ENCODE measurements around the gene HTR2B.
"Not testable (repeated sequence)": the region's sequence is repeated elsewhere in the genome, so short reads cannot be mapped to it uniquely, and the experiment has no call there.

The HTR2B gene

DNA sequence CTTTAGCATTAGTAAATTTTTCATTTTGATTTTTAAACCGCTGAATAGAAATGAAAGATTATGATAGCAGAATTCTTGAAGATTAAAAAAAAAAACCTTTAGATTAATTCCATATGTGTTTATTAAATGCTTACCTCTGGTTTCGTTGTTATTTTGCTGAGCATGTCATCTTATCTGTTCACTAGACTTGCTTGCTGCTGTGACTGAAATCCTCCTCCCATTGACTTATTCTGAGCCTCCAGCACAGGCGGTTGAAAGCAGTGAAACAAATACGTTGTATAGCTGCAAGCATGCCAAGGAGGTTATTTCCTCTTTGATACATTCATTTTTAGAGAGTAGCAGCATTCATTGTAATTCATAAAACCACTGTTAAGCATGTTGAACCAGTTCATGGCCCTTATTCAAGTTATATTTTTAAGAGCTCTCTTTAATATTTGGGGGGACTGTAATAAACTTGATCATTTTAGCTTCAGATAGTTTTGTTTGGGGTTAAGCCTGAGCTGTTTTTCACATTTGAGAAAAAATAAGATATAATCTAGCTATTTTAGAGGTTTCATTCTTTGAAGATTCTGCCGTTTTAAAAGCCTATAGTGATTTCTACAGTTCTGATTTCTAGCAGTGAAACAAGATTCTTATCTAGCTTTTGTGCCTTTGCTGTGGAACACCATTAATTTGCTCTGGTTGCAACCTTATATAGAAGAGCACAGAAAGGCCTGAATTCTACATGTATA, at the start of gene HTR2B:
Gene HTR2B, minus strand, starts transcription at position 205 of the 731 bp plus-strand sequence. CDS start 1,278 bp downstream, outside the sequence.
- DNase-seq: no peak

DNA sequence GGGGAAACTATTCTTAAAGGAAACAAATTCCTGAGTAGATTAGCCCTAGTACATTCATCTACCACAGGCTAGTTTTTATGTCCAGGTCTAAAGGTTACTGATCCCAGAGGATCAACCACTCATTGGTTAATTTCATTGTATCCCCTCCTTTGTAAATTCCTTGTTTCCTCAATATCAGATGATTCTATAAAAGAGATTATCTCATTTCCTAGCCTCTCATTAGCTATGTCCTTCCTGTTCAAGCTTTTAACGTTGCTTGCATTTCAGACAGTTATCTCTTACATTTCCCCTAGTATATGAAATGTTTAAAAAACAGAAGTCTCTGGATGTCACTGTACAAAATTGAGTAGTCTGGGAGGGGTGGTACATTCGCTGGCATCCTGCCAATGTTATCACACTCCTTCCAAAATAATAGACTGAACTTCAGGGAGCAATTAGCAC, 49.4 kb upstream of the HTR2B start:
- no peak for DNase-seq

DNA sequence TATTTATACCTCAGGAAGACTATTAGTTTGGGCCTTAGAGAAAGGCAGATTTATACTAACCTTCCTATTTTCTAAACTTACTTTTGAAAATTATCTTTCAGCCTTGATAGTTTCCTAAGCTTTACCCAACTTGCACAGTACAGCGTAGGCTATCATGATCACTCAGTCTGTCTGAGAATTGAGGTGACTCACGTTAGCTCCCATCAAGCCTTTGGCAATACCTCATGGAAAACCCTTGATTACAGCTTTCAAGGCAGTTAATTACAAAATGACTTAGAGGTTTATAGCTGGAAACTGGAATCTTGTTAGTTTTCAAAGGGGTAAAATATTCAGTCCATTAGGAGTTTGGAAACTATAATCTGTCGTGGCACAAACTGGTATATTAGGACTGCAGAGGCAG, 47.2 kb upstream of the HTR2B start:
- DNase-seq: no peak

DNA sequence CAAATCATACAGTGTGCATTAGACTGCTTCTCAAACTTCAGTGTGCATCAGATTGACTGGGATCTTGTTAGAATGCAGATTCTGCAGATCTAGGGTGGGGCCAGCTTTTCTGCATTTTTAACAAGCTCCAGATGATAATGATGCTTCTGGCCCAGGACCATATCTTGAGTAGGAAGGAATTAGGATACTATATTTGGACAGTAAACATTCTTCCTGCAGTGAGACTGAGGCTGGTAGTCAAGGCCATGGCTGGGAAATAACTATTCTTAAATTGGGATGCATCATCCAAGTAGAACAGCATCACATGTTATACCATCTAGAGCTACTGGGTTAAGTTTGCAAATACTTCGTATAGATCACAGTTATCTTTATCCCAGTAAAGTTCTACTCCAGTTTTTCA, 45.2 kb upstream of the HTR2B start:
- DNase-seq: no peak

DNA sequence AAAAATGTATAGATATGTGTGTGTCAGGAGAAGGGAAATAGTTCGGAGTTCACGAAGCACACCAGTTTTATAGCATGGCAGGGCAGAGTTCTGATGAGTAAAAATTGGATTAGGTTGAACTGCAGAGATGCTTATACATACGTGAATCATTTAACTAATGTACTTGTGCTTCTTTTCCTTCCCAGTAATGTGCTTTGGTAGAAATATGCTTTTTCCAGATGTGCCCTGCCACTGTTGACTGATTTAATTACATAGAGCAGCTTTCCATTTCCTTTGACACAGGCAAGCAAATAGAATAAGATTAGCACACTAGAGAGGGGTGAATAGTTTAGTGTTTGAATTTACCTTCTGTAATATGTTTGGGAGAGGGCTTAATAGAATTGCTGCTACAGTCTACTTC, 44.6 kb upstream of the HTR2B start:
- no peak for DNase-seq

DNA sequence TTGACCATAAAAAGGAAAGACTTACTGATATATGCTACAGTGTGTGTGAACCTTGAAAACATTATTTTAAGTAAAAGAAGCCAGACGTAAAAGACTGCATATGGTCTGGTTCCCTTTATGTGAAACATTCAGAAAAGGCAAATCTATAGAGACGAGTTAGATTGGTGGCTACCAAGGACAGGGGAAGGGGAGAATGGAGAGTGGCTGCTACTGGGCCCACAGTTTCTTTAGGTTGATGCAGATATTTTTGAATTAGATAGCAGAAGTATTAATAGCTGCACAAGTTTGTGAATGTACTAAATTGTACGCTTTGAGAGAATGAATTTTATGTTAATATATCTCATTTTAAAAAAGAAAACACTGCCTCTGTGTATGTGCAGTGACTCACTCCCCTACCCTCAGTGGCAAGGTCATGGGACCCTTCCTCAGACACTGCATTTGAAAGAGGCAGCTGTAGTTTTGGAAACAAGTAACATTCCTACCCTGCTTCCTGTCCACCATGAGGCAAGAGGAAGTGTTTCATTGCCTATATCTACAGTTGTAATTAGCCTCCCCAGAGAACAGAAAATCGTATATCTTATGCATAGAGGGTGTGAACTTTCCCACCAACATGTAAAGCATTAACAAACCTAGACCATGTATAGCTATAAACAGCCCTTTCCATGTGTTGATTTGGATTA, 43.8 kb upstream of the HTR2B start:
- DNase-seq: no peak

DNA sequence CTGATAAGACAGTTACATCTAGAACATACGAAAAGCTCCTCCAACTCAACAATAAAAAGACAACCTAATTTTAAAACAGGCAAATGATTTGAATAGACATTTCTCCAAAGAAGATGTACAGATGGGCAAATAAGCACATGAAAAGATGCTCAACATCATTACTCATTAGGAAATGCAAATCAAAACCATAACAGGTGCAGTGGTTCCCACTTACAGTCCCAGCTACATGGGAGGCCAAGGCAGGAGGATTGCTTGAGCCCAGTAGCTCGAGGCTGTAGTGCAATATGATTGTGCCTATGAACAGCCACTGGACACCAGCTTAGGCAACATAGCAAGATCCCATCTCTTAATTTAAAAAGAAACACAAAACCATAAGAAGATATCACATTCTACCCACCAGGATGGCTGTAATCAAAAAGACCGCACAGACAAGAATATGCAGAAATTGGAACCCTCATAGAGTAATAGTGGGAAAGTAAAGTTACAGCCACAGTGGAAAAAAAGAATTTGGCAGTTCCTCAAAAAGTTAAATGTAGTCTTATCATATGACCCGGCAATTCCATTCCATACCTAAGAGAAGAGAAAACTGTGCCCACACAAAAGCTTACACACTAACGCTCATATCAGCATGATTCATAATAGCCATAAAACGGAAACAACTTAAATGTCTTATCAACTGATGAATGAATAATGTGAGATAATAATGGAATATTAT, 43.1 kb upstream of the HTR2B start:
- no peak for DNase-seq

DNA sequence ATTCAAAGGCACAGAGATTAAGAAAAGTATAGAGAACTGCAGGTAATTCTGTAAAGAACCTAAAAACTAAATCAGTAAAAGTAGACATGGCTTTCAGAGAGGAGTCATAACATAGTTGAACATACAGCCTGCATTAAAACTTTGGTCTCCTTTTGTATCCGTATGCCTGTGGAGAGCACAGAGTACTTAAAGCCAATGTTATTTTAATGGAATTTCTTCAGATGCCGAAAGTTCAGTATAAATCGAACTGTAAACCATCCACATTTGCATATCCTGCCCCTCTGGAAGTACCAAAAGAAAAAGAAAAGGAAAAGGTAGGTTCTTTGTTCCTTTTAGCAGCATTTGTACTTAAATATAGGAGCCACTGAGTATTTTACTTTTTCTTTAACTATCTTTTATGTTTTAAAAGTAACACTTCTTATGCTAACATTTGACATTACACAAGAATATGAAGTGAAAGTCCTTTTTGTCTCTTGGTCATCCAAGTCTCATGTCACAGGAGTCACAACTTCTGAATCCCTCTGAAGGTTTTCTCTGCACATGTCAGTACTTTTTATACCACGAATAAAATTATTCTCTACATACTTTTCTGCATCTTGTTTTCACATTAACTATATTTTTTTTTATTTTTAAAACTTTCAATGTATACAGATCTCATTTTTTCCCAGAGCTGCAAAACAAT, 38.7 kb upstream of the HTR2B start:
- DNase-seq: no peak

DNA sequence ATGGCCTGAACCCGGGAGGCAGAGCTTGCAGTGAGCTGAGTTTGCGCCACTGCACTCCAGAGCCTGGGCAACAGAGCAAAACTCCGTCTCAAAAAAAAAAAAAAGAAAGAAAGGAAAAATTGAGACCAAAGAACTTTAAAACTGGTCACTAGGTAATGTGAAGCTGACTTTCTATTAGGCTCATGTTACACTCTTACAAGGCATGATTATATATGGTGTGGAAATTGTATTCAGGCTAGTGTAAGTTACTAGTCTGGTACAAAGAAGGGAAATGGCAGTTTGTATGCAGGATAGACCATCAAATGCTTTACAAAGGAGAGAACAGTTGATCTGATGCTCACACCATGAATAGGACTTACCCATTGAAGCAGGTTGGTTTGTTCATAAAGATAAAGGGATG, 38.2 kb upstream of the HTR2B start:
- DNase-seq: no peak

DNA sequence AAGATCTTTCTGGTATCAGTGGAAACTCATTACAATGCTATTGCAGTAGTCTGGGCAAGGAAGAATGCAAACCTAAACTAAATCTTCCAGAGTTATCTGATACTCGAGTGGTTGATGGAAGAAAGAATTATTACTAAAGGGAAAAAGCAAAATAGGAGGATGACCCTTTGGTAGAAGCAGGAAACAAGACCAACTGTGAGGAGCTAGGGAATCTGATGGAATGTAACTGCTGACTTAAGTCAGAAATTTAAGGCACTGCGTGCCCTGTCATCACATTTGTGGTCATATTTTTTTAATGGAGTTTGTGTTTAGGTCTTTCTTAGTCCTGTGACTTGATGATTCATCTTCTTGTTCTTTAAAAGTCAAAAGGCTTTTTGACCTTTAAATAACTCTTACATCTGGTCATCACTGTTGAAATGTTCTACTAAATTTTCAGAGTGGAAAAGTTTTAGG, 37.1 kb upstream of the HTR2B start:
- DNase-seq: no peak

DNA sequence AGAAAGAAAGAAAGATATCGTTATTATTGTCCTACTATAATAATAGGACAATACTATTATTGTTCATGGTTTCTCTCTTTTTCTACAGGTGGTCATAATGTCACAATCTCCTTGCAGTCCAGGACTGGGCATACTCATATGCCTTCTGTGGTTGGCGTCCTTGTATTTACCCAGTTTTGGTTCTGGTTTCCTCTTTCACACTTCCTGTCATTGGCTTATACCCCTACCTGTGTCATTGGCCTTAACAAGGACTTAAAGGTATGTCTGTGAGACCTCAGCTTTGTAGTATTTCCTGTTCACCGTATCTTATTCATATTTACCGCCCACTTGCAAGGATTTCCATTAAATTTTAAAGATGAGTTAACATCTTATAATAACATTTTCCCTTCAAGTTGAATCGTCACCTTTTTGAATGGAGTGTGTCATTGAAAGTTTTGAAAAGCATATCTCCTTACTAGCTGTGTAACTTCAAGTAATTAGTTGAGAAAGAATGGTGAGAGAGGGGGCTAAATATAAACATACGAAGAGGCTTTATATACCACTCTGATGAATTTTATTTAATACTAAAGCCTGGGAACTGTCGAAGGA, 36.5 kb upstream of the HTR2B start:
- no peak for DNase-seq

DNA sequence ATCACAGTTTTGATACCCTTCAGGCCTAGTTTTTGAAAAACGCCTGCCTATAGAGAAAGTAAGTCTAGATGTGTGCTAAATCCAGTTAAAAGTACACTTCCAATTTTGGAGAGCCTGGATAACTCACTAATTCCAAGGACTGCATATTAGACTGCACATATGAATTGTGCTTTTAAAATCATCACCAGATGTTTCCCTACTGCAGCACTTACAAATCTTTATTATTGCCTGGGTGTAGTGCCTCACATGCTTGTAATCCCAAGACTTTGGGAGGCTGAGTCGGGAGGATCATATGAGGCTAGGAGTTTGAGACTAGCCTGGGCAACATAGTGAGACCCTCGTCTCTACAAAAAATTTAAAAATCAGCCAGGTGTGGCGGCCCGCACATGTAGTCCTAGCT, 35.9 kb upstream of the HTR2B start:
- no peak for DNase-seq

DNA sequence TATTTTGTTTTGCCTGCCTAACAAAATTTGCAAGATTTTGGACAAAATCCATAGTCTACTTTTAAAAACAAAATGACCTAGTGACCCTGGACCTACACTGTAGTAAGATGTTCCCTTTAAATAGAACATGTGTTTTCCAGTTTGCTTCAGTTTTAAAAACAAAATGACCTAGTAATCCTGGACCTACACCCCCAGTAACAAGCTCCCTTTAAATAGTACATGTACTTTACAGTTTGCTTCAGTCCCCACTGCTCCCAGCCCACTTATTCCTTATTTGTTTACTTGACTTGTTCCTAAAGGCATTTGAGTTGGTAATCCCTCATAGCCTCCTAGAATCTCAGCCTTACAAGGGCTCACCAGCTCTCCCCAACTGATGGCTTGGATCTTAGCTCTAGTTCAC, 34.5 kb upstream of the HTR2B start:
- DNase-seq: no peak

DNA sequence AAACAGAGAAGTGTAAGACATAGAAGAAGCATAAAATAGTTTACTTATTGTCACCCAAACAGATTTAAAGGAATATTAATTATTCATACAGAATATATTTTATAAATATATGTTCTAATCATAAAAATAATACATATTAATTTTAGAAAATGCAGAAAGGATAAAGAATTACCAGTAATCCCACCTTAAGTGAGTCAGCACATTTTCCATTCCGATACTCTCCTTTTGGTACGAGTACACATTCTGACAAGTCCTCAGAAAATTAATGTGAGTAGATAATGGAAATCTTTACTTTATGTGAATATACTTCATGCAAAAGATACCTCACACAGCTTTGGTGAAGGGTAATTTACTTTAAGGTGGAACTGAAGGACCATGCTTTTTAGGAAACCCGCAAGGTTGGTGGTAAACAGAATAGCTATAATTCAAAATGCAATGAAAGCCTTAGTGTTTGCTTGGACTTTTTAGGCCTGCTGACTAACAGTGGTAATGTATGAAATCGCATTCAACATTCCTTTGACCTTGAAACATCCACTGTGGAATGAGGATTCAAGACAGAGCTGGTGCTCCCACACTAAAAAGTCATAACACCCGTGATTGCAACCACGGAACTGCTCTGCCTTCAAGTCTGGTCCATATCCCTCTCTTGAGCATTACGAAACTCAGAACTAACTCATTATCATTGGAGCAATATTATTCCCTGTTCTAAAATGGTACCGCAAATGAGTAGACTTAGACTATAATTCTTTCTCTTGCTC, 28.1 kb upstream of the HTR2B start:
- no peak for DNase-seq

DNA sequence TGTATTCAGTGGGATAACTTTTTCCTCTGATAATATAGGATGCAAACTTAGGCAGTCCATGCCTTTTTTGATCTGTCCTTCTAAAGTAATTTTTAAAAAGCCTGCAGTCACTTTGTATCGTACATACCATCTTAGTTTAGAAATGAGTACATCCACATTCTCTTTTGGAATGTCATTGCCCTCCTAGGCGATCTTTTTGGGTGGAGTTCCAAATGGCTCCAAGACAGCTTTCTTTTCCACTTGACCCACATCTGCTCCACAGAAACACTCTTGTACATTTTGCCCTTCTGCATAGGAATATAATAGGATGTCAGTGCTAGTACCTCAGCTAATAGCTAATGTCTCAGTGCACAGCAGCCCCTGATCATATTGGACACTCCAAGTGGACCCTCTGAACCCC, 21.8 kb upstream of the HTR2B start:
- DNase-seq: no peak

DNA sequence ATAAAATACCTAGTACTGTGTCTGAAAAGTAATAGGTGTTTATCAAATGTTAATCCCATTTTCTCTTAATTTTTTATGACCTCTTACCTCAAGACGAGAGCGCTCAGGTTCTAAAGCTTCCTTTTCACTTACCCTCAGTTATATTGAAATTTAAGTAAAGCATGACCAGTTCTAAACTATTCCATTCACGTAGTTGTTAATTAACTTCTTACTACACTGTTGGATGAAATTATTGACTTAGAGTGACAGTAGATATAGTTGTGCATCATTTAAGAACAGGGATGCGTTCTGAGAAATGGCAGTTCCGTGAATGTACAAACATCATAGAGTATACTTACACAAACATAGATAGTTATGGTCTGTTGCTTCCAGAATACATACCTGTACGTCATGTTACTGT, 20.1 kb upstream of the HTR2B start:
- DNase-seq: no peak

DNA sequence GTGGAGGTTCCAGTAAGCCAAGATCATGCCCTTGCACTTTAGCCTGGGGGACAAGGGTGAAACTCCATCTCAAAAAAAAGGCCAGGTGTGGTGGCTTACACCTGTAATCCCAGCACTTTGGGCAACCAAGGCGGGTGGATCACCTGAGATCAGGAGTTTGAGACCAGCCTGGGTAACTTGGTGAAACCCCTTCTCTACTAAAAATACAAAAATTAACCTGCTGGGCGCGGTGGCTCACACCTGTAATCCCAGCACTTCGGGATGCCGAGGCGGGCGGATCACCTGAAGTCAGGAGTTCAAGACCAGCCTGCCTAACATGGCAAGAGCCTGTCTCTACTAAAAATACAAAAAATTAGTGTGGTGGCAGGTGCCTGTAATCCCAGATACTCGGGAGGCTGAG, 16.0 kb upstream of the HTR2B start:
- not testable (repeated sequence) for DNase-seq

DNA sequence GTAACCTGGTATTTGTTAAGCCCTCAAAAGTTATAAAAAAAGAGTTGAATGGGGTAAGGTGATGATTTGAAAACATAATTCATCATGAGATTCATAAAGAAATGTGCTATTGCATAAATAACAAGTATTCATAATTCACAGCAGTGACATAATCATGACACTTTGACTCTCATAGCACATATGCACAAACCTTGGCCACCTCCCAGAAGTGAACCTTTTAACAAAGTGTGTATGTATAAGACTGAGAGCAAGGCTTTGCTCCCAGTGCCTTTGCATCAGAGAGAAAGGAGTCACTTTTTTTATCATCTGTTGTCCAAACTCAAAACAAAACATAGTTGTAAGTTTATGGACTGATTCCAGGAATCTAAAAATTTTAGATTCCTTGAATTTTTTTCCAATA, 15.0 kb upstream of the HTR2B start:
- no peak for DNase-seq

DNA sequence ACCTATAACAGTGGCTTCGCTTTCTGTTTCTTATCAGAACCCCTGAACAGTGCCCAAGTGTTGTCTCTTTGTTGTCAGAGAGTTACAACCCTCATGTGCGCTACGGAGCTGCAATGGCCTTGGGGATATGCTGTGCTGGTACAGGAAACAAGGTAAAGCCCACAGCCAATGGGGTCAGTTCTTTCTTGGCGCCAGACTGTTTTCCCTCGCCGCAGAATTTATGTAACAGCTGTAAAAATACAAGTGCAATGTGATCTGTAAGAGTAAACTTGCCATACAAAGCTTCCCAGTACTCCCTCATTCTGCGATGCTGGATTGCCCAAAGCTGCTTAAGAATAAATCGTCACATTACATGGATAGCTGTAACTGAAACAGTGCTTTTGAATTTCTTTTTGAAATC, 13.9 kb upstream of the HTR2B start:
- no peak for DNase-seq

DNA sequence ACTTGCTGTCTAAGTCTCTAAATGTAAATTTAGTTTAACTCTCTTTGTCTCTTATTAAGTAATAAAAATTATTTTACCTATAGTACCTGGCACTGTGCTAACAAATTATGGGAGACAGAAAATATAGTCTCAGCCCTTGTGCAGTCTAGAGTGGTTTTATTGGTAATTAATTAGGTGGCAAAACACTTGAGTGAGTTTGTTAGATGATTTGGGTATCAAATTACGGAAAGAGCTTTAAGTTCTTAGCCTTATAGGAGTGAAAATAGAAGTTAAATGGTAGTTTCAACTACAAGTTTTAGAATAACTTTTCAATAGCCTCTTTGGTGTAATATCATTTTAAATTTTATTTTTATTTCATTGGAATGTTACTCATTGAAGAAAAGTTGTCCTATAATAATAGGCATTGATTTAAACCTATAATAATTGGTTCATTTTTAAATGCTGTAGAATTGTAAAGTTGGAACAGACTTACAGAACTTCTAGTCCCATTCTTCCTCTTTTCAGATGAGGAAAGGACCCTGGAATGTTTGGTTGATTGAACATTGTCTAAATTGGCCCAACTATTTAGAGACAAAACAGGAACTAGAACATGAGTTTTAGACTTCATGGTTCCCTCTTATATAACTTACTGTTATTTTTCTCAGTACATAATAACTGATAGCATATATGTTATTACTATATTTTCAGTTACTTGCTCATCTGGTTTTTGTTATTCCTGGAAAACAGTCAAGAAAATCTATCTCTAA, 10.2 kb upstream of the HTR2B start:
- no peak for DNase-seq

DNA sequence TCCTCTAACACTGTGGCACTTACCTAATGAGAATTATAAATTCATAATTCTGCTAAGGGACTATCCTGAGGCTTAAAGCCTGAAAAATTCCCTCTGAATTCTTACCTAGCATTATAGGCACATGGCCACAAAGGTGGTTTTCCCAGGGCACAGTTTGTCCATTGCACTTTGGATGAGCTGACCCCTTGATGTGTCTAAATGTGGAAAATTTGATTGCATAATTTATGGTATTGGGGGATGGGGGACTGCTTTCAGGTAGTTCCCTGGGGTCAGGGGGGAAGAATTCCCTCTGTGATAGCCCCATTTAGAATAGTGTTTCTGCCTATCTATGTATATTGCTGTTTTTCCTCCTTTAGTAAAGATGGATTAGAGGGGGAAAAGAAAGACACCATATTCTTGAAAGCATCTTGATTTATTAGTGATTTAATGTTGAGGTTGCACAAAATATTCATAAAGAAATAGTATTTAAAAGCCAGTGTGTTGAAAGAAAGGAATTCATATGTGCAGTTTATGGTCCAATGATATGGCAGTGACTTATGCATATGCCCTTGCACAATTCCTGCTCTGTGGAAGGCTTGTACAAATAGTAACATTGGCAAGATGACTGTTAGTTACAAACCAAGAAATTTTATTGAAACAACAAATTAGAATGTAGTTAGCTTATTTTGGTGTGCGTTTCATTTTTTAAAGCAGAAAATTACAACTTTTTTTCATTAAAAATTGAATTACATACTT, 8.7 kb upstream of the HTR2B start:
- no peak for DNase-seq
